ENCODE measurements around the gene CASQ1.

The CASQ1 gene

GRCh38 chr1:160237558-160237957, 47.2 kb downstream of the CASQ1 start:
- H3K36me3 ChIP-seq (replicated peaks; ENCODE audit: low read depth, low read length) = peaks cover 74% of the 10 kb centered on the region

DNA sequence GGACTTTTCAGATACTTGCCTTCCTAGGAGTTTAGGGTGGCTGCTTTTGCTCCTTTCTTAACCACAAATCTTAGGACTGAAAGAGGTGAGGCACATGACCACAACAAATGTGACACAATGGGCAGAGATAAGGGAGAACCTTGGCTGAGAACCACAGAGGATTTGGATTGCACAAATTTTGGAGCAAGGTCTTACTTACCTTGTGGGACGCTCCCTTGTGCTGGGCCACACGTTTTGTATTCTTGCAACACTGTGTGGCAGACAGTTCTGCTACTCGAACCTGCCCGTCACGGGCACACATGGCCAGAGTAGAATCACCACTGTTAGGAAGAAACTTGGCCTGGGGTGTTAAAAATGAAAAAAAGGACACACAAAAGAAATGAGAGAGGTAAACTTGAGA, 48.0 kb downstream of the CASQ1 start:
- no peaks in the 10 kb centered on the region for H3K9me3 ChIP-seq (ENCODE audit: insufficient read depth, low read length)
- H3K9ac ChIP-seq (ENCODE audit: low read length) = no peak overlapping the region
- H3K27me3 ChIP-seq (ENCODE audit: low read depth, low read length) = no peaks in the 10 kb centered on the region
- H2AFZ ChIP-seq (ENCODE audit: low read depth, low read length) = no peak overlapping the region
- H3K79me2 ChIP-seq (ENCODE audit: low read length) = peaks cover 16% of the 10 kb centered on the region
- H3K4me2 ChIP-seq (ENCODE audit: low read length) = no peak overlapping the region
- no peak overlapping the region for H3K27ac ChIP-seq (ENCODE audit: low read length)
- H3K36me3 ChIP-seq (replicated peaks; ENCODE audit: low read depth, low read length) = peaks cover 75% of the 10 kb centered on the region
- no peak overlapping the region for H3K4me3 ChIP-seq (ENCODE audit: low read length)
- peaks cover 9% of the 10 kb centered on the region; the same call in 1 of the 2 replicates for H4K20me1 ChIP-seq (ENCODE audit: insufficient read depth, low read length)
- no peak for TF ChIP-seq EZH2phosphoT487 (IDR thresholded peaks at IDR 0.05; ENCODE audit: low read depth)
- TF ChIP-seq CTCF (IDR thresholded peaks at IDR 0.05; ENCODE audit: low read depth, low read length) = no peak
- H3K4me1 ChIP-seq (ENCODE audit: low read length) = peaks cover 22% of the 10 kb centered on the region

More at GRCh38 chr1:160237558-160237957, 47.2 kb downstream of the CASQ1 start:
- peaks cover 22% of the 10 kb centered on the region for H3K4me1 ChIP-seq (ENCODE audit: low read length)
- peaks cover 10% of the 10 kb centered on the region for H3K79me2 ChIP-seq (ENCODE audit: low read length)
- no peaks in the 10 kb centered on the region for H3K9me3 ChIP-seq (ENCODE audit: insufficient read depth, low read length)
- H3K9ac ChIP-seq (ENCODE audit: low read length) = no peak overlapping the region
- H4K20me1 ChIP-seq (ENCODE audit: insufficient read depth, low read length) = peaks cover 10% of the 10 kb centered on the region; the same call in 1 of the 2 replicates
- H3K4me3 ChIP-seq (ENCODE audit: low read length) = no peak overlapping the region
- peak overlapping the region; percentile 47 for H3K27ac ChIP-seq (ENCODE audit: low read length)
- no peak overlapping the region for H2AFZ ChIP-seq (ENCODE audit: low read depth, low read length)
- TF ChIP-seq CTCF (IDR thresholded peaks at IDR 0.05; ENCODE audit: low read depth, low read length) = no peak
- TF ChIP-seq EZH2phosphoT487 (IDR thresholded peaks at IDR 0.05; ENCODE audit: low read depth) = no peak
- H3K27me3 ChIP-seq (ENCODE audit: low read depth, low read length) = no peaks in the 10 kb centered on the region
- peak overlapping the region; percentile 42 for H3K4me2 ChIP-seq (ENCODE audit: low read length)

DNA sequence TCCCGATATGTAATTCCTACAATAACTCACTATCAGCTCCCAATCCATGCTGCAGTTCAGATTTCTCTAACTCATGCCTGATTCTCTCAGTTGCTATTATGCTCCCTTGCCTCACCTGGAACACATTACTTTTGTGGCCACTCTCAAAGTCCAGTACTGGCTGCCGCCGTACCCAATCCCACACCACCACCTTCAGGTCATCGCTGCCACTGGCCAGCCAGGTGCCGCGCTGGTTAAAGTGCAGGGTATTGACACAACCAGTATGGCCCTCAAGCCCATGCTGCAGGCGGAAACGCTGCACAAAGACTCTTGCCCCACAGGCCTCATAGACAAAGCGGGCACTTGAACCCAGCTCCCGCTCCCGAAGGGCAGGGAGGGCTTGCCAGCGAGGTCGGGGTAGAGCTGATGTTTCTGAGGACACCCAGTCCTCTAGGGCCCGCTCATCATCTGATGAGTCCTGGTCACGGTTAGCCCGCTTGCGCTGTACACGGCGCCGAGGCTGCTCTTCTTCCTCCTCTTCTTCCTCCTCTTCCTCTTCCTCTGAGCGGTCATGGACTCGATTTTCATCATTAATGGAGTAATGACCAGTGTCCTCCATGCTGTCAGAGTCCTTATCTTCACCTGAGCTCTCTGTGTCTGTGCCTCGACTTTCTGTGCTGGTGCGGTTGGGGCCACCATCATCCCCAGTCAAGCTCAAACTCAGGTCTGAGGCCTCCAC, 49.4 kb downstream of the CASQ1 start:
- Histone ChIP-seq H4K20me1 (ENCODE audit: insufficient read depth, low read length) (peaks cover 9% of the 10 kb centered on the region; the same call in 1 of the 2 replicates), H3K9me3 (ENCODE audit: insufficient read depth, low read length) (no peaks in the 10 kb centered on the region), H3K4me1 (ENCODE audit: low read length) (peaks cover 22% of the 10 kb centered on the region), H2AFZ (ENCODE audit: low read depth, low read length) (no peak overlapping the region), H3K27ac (ENCODE audit: low read length) (no peak overlapping the region), H3K4me3 (ENCODE audit: low read length) (no peak overlapping the region), H3K9ac (ENCODE audit: low read length) (no peak overlapping the region), H3K79me2 (ENCODE audit: low read length) (peaks cover 26% of the 10 kb centered on the region), H3K36me3 (replicated peaks; ENCODE audit: low read depth, low read length) (peaks cover 68% of the 10 kb centered on the region), H3K27me3 (ENCODE audit: low read depth, low read length) (no peaks in the 10 kb centered on the region), H3K4me2 (ENCODE audit: low read length) (no peak overlapping the region)
- TF ChIP-seq EZH2phosphoT487 (IDR thresholded peaks at IDR 0.05; ENCODE audit: low read depth) = no peak
- TF ChIP-seq CTCF (IDR thresholded peaks at IDR 0.05; ENCODE audit: low read depth, low read length) = no peak

- Histone ChIP-seq H3K4me2 (ENCODE audit: low read length) (no peak overlapping the region), H3K9ac (ENCODE audit: low read length) (no peak overlapping the region), H3K36me3 (replicated peaks; ENCODE audit: low read depth, low read length) (peaks cover 40% of the 10 kb centered on the region), H3K4me3 (ENCODE audit: low read length) (no peak overlapping the region), H3K79me2 (ENCODE audit: low read length) (peaks cover 67% of the 10 kb centered on the region), H2AFZ (ENCODE audit: low read depth, low read length) (no peak overlapping the region), H4K20me1 (ENCODE audit: insufficient read depth, low read length) (peaks cover 25% of the 10 kb centered on the region), H3K27ac (ENCODE audit: low read length) (no peak overlapping the region), H3K4me1 (ENCODE audit: low read length) (no peaks in the 10 kb centered on the region), H3K9me3 (ENCODE audit: insufficient read depth, low read length) (no peaks in the 10 kb centered on the region), H3K27me3 (ENCODE audit: low read depth, low read length) (no peaks in the 10 kb centered on the region)
- TF ChIP-seq CTCF (IDR thresholded peaks at IDR 0.05; ENCODE audit: low read depth, low read length) = no peak
- no peak for TF ChIP-seq EZH2phosphoT487 (IDR thresholded peaks at IDR 0.05; ENCODE audit: low read depth)
Measured at GRCh38 chr1:160243767-160244166, 53.4 kb downstream of the CASQ1 start.
